Skeletal muscle tissue (tissue), 4 donors: Measurements from ENCODE around the gene RMND5B. TPM values are rescaled to one million over a fixed set of nuclear protein-coding genes. Genes with fewer than 3 reads are reported as not detected.
"Not testable (repeated sequence)": the region's sequence is repeated elsewhere in the genome, so short reads cannot be mapped to it uniquely, and the experiment has no call there.

Experiments used
- H3K27ac ChIP-seq: one replicate; pipeline ENCODE4 v1.7.0; 2013; ENCODE audit warnings: mild to moderate bottlenecking, low read depth, low read length, inconsistent platforms
- H3K27me3 ChIP-seq, 3 donors: one replicate each; pipeline ENCODE4 v1.7.0; 2013; ENCODE audit warnings: low read length in 3 of 3; ENCODE audit not compliant: control insufficient read depth in 3 of 3, insufficient read depth in 3 of 3
- H3K36me3 ChIP-seq, 3 donors: one replicate each; pipeline ENCODE4 v1.7.0; 2013; ENCODE audit warnings: low read length in 3 of 3; ENCODE audit not compliant: control insufficient read depth in 3 of 3, insufficient read depth in 3 of 3
- H3K4me1 ChIP-seq, 3 donors: one replicate each; pipeline ENCODE4 v1.7.0; 2013; ENCODE audit warnings: low read length in 3 of 3, mild to moderate bottlenecking in 3 of 3; ENCODE audit not compliant: control insufficient read depth in 3 of 3, insufficient read depth in 3 of 3
- H3K4me3 ChIP-seq, 3 donors: one replicate each; pipeline ENCODE4 v1.7.0; 2013; ENCODE audit warnings: low read length in 3 of 3
- H3K9ac ChIP-seq, 3 donors: one replicate each; pipeline ENCODE4 v1.7.0; 2013; ENCODE audit warnings: low read length in 3 of 3, mild to moderate bottlenecking in 3 of 3, moderate library complexity in 2 of 3, low read depth in 1 of 3
- H3K9me3 ChIP-seq, 3 donors: one replicate each; pipeline ENCODE4 v1.7.0; 2013; ENCODE audit warnings: low read length in 3 of 3; ENCODE audit not compliant: control insufficient read depth in 3 of 3
- total RNA-seq: library from RNA; depleted of rRNA; stranded (reverse); fragments of >200 nt; gene quantifications from one replicate; pipeline ENCODE4 v1.2.3, GENCODE V29; 2014
- donor health status: Osteomylitis.

RMND5B gene
- total RNA-seq, 1 donor from 2014 or later = 29.2 TPM

DNA sequence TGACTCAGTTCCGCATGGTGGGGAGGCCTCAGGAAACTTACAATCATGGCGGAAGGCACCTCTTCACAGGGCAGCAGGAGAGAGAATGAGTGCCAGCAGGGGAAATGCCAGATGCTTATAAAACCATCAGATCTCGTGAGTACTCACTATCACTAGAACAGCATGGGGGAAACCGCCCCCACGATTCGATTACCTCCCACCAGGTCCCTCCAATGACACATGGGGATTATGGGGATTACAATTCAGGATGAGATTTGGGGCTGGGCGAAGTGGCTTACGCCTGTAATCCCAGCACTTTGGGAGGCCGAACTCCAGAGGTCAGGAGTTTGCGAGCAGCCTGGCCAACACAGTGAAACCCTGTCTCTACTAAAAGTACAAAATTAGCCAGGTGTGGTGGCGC lies 67.3 kb downstream of the RMND5B start:
- not testable (repeated sequence) for H3K27me3 ChIP-seq, H3K4me3 ChIP-seq, H3K4me1 ChIP-seq, H3K36me3 ChIP-seq, H3K27ac ChIP-seq, H3K9ac ChIP-seq, H3K9me3 ChIP-seq

DNA sequence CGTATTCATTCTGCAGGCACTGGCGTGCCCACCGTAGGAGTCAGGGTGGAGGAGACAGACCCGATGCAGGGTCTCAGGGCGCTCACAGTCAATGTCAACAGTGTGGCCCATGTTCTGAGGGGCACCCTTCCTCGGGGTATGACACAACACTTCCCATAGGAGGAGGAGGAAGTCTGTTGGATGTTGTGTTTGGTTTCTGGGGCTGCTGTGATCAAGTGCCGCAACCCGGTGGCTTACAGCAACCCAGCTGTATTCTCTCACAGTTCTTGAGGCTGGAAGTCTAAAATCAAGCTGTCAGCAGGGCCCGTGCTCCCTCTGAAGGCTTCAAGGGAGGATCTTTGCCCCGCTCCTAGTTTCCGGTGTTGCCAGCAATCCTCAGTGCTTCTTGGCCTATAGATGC lies 67.9 kb downstream of the RMND5B start:
- Histone ChIP-seq H3K27ac (no peak overlapping the region), H3K9ac (no peak overlapping the region), H3K36me3 (no peaks in the 10 kb centered on the region), H3K4me3 (no peak overlapping the region), H3K9me3 (no peaks in the 10 kb centered on the region), H3K4me1 (peaks cover under 1% of the 10 kb centered on the region in 3 donors), H3K27me3 (peaks cover 0 to 6% (median 4%) of the 10 kb centered on the region in 3 donors)

DNA sequence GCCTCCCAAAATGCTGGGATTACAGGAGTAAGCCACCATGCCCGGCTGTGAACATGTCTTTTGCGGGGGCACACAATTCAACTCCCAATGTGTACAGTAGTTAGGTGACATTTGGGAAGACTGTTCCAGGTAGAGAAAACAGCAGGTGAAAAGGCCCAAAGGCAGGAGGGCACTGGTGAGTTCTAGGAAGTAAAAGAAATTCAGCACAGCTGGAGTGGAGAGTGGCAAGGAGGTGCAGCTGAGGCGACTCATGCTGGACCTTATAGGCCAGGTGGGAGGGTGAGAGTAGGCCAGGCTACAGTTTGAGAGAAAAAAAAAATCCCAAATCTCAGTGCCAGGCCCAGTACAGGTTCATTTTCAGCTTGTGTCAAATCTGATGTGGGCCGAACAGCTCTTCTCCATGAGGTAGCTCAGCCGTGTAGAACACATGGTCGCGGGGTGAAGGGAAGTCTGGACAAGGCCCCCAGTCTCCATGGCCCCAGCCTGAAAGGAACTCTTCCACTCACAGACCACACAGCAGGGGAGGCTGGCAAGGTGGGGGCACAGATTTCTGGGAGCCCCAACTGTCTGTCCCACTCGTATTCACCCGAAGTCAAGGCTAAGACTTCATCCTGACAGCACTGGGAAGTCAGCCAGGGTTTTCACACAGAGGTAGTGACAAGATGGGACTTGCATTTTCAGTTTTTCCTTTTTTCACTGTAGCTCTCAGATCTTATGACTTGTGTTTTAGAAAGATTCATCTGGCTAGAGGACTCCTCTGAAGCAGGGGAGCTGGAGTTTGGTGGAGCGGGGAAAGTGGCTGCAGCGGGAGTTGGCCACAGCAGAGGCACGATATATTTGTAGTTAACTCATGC lies 69.0 kb downstream of the RMND5B start:
- H3K9me3 ChIP-seq = no peaks in the 10 kb centered on the region
- H3K4me3 ChIP-seq = no peak overlapping the region
- no peaks in the 10 kb centered on the region for H3K36me3 ChIP-seq
- H3K27me3 ChIP-seq = no peaks in the 10 kb centered on the region
- peaks cover 4 to 5% (median 4%) of the 10 kb centered on the region in 3 donors for H3K4me1 ChIP-seq
- no peak overlapping the region for H3K27ac ChIP-seq
- H3K9ac ChIP-seq = no peak overlapping the region

Other genes with a start within 250 kb of the RMND5B start
- not detected for gene PROP1, start 134.8 kb upstream of the RMND5B start, total RNA-seq
- 12.0 TPM for gene N4BP3, start 17.5 kb upstream of the RMND5B start, total RNA-seq
- 77.8 TPM for gene NHP2, start 22.9 kb downstream of the RMND5B start, total RNA-seq
- not detected for gene GMCL2, start 56.4 kb downstream of the RMND5B start, total RNA-seq
- gene HNRNPAB, start 73.5 kb downstream of the RMND5B start, total RNA-seq = 44.4 TPM
- 38.1 TPM for gene PHYKPL, start 101.8 kb downstream of the RMND5B start, total RNA-seq